ENCODE data around the gene ARSI. TPM values are rescaled to one million over a fixed set of nuclear protein-coding genes. Genes with fewer than 3 reads are reported as not detected.

Gene ARSI
- total RNA-seq, 1 donor from 2014 or later = 0.51 TPM

DNA sequence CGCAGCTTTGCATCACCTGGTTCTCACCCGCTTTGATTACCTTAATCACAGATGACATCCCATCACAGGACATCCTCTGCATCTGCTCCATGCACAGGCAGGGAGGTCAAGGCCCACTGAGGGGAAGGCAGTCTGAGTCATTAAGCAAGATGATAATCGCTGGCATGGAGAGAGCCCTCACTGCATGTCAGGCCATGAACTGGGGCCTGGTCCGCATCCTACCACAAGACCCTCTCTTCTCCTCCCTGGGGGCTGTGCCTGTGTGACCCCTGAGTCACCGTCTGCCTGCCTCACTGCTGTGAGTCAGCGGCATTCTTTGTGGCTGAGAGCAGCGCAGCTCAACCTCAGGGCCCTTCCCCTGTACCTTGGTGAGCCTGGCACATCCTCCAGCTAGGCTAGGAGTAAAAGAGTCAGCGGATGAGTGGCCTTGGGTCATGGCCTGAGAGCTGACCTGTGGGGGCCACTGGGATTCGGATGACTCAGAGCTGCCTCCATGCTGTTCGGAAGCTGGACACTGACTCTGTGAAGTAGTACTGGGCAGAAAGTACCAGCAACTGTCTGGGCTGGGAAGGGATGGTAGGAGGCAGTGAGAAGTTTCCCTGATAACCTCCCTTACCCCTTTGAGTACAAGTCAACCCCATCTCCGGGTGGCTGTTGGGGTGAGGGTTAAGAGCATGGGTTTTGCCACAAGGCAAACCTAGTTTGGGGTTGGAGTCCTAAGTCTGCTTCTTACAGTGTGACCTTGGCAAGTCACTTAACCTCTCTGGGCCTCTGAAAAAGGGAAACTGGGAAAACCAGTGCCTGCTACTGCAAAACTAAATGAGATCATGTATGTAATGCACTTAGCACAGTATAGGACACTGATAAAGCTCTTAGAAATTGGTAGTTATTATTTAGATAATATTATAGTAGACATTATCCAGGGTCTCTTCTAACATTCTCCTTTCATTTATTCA lies 14.6 kb upstream of the ARSI start:
- H3K9me3 Mint-ChIP-seq = peaks cover 2% of the 10 kb centered on the region
- no peaks in the 10 kb centered on the region for H3K36me3 Mint-ChIP-seq (ENCODE audit: low read depth)
- DNase-seq (ENCODE audit: low read depth, low spot score) = peak; percentile 30
- H3K4me1 Mint-ChIP-seq = peaks cover 40% of the 10 kb centered on the region
- TF ChIP-seq CTCF (conservative IDR thresholded peaks at IDR 0.05) = no peak
- H3K4me3 Mint-ChIP-seq = no peak overlapping the region
- H3K27ac Mint-ChIP-seq (ENCODE audit: unreplicated experiment) = peak overlapping the region; percentile 44
- no peaks in the 10 kb centered on the region for H3K27me3 Mint-ChIP-seq (ENCODE audit: low read depth)

GRCh38 chr5:150316320-150316719 lies 13.6 kb upstream of the ARSI start:
- peaks cover 40% of the 10 kb centered on the region for H3K4me1 Mint-ChIP-seq
- H3K27me3 Mint-ChIP-seq (ENCODE audit: low read depth) = no peaks in the 10 kb centered on the region
- no peak overlapping the region for H3K27ac Mint-ChIP-seq (ENCODE audit: unreplicated experiment)

GRCh38 chr5:150315245-150315644 lies 12.5 kb upstream of the ARSI start:
- Mint-ChIP-seq H3K9me3 (no peaks in the 10 kb centered on the region), H3K36me3 (ENCODE audit: low read depth) (no peaks in the 10 kb centered on the region), H3K4me1 (peaks cover 44% of the 10 kb centered on the region), H3K27me3 (ENCODE audit: low read depth) (no peaks in the 10 kb centered on the region), H3K27ac (ENCODE audit: unreplicated experiment) (no peak overlapping the region), H3K4me3 (no peak overlapping the region)
- TF ChIP-seq CTCF (conservative IDR thresholded peaks at IDR 0.05) = no peak
- no peak for DNase-seq (ENCODE audit: low read depth, low spot score)

More at GRCh38 chr5:150316320-150316719, 13.6 kb upstream of the ARSI start:
- no peaks in the 10 kb centered on the region for H3K9me3 Mint-ChIP-seq
- no peak overlapping the region for H3K4me3 Mint-ChIP-seq
- TF ChIP-seq CTCF (conservative IDR thresholded peaks at IDR 0.05) = no peak
- H3K36me3 Mint-ChIP-seq (ENCODE audit: low read depth) = no peaks in the 10 kb centered on the region
- no peak for DNase-seq (ENCODE audit: low read depth, low spot score)

DNA sequence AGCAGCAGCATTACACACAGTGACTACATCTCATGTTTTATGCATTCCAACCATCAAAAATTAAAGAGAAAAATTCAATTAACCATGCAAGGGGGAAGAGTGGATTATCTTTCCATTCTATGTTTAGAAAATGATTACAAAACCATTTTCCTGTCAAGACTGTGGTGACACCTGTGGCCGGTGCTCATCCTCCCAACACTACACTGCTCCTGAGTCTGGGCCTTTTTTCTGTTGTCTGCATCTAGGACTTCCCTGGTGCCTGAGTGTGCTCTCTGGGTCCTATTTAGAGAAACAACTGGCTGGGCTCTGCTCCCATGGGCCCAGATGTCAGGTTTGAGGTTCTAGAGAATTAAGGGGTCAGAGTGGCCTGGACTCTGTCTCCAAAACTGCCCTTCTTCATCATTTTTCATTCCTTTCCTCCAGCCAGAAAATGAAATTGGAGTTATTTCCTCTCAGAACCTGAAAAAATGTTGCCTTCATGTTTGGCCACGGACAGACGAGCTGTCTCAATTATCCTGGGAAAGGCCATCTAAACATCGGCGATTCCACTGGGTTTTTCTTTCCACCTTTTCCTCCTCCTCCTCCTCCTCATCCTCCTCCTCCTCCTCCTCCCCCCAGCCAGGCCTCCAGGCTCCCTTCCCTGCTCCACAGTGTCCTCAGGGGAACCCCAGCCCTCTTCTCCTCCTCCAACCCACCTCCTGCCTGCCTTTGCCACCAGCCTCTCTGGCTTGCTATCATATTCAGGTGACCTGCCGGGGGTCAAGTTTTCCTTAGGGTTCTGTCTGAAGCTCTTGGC lies 11.4 kb upstream of the ARSI start:
- Mint-ChIP-seq H3K4me1 (peaks cover 47% of the 10 kb centered on the region), H3K9me3 (no peaks in the 10 kb centered on the region), H3K36me3 (ENCODE audit: low read depth) (no peaks in the 10 kb centered on the region), H3K27me3 (ENCODE audit: low read depth) (no peaks in the 10 kb centered on the region), H3K27ac (ENCODE audit: unreplicated experiment) (no peak overlapping the region), H3K4me3 (no peak overlapping the region)
- no peak for DNase-seq (ENCODE audit: low read depth, low spot score)
- TF ChIP-seq CTCF (conservative IDR thresholded peaks at IDR 0.05) = no peak

DNA sequence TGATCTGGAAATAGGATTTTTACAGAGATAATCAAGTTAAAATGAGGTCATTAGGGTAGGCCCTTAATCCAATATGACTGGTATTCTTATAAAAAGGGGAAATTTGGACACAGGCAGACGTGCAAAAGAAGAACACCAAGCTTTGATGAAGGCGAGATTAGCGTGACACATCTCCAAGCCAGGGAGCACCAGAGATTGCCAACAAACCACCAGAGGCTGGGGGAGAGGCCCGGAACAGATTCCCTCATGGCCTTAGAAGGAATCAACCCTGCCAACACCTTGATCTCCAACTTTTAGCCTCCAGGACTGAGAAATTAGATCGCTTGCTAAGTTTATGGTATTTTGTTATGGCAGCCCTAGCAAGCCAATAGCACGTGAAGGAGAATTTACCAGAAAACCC lies 10.8 kb upstream of the ARSI start:
- no peaks in the 10 kb centered on the region for H3K27me3 Mint-ChIP-seq (ENCODE audit: low read depth)
- no peaks in the 10 kb centered on the region for H3K36me3 Mint-ChIP-seq (ENCODE audit: low read depth)
- peaks cover 48% of the 10 kb centered on the region for H3K4me1 Mint-ChIP-seq
- DNase-seq (ENCODE audit: low read depth, low spot score) = no peak
- H3K9me3 Mint-ChIP-seq = no peaks in the 10 kb centered on the region
- H3K4me3 Mint-ChIP-seq = no peak overlapping the region
- no peak overlapping the region for H3K27ac Mint-ChIP-seq (ENCODE audit: unreplicated experiment)
- TF ChIP-seq CTCF (conservative IDR thresholded peaks at IDR 0.05) = no peak
